Urinary bladder (tissue), 4 donors: Measurements from ENCODE around the gene ARR3. TPM values are rescaled to one million over a fixed set of nuclear protein-coding genes. Genes with fewer than 3 reads are reported as not detected.
A peak's percentile ranks its signal among the peaks of the same experiment; 100 is the strongest.
"Not testable (repeated sequence)": the region's sequence is repeated elsewhere in the genome, so short reads cannot be mapped to it uniquely, and the experiment has no call there.

ENCODE experiments used
- DNase-seq: peaks from one replicate; pipeline ENCODE4 v3.0.0-alpha.2; 2015; ENCODE audit errors: extremely low spot score
- H3K27ac ChIP-seq: one replicate; pipeline ENCODE4 v1.5.1; 2013; ENCODE audit warnings: low read depth, mild to moderate bottlenecking, moderate library complexity
- H3K36me3 ChIP-seq: one replicate; pipeline ENCODE4 v1.6.1; 2013; ENCODE audit warnings: mild to moderate bottlenecking, moderate library complexity; ENCODE audit not compliant: insufficient read depth
- H3K4me1 ChIP-seq: one replicate; pipeline ENCODE4 v1.6.1; 2013; ENCODE audit warnings: mild to moderate bottlenecking, moderate library complexity; ENCODE audit not compliant: insufficient read depth
- H3K4me3 ChIP-seq: one replicate; pipeline ENCODE4 v1.5.1; 2013; ENCODE audit warnings: low read depth, low read length
- WGBS: extraction: QIAGEN DNeasy Blood & Tissue Kit; methylation state at CpG from one replicate; pipeline ENCODE4 v1.1.7; 2013; 5-methylcytosine and 5-hydroxymethylcytosine counted together
- polyA plus RNA-seq: library from polyadenylated mRNA; stranded (reverse); fragments of 200-250 nt; gene quantifications from one replicate; pipeline ENCODE4 v1.2.3, GENCODE V29; 2013
- total RNA-seq: library from RNA; depleted of rRNA; stranded (reverse); fragments of >200 nt; gene quantifications from one replicate; pipeline ENCODE4 v1.2.3, GENCODE V29; 2014
- donor health status: healthy with polysubstance abuse.
- donor health status: healthy.

ARR3 gene
- total and polyA plus RNA-seq, 2 donors, result not detected

GRCh38 chrX:70254909-70255308, 13.2 kb upstream of the ARR3 start:
- no peaks in the 10 kb centered on the region for H3K4me1 ChIP-seq
- WGBS, result 80% methylated on average over 3 of the region's 3 CpGs
- peaks cover 2% of the 10 kb centered on the region for H3K36me3 ChIP-seq
- no peak overlapping the region for H3K4me3 ChIP-seq
- no peak overlapping the region for H3K27ac ChIP-seq
- DNase-seq, result no peak

- Histone ChIP-seq H3K4me3 (no peak overlapping the region), H3K27ac (no peak overlapping the region), H3K4me1 (no peaks in the 10 kb centered on the region), H3K36me3 (peaks cover 2% of the 10 kb centered on the region)
- no peak for DNase-seq
- WGBS, result 34% methylated on average over 2 of the region's 2 CpGs
Observed at GRCh38 chrX:70255452-70255851, 12.7 kb upstream of the ARR3 start.

GRCh38 chrX:70257423-70258288, 10.5 kb upstream of the ARR3 start:
- H3K27ac ChIP-seq, result no peak overlapping the region
- WGBS, result 83% methylated on average over 5 of the region's 5 CpGs
- peaks cover 2% of the 10 kb centered on the region for H3K36me3 ChIP-seq

GRCh38 chrX:70260104-70260503, 8.0 kb upstream of the ARR3 start, which contains the start of gene P2RY4:
Gene P2RY4 (minus strand): TSS chrX:70260204. CDS start chrX:70259624, 580 bp downstream.
- H3K4me1 ChIP-seq, result no peaks in the 10 kb centered on the region
- no peak within 1 kb of the TSS for H3K27ac ChIP-seq
- peaks cover 2% of the 10 kb centered on the region for H3K36me3 ChIP-seq
- 68% methylated on average over 4 of the region's 4 CpGs for WGBS
- no peak within 1 kb of the TSS for H3K4me3 ChIP-seq
- no peak for DNase-seq

More at GRCh38 chrX:70257423-70258288, 10.5 kb upstream of the ARR3 start:
- no peaks in the 10 kb centered on the region for H3K4me1 ChIP-seq
- no peak overlapping the region for H3K4me3 ChIP-seq
- no peak for DNase-seq

- no peak overlapping the region for H3K4me3 ChIP-seq
- no peaks in the 10 kb centered on the region for H3K4me1 ChIP-seq
- no peak for DNase-seq
- H3K27ac ChIP-seq, result no peak overlapping the region
- 19% methylated on average over 7 of the region's 7 CpGs for WGBS
- H3K36me3 ChIP-seq, result peaks cover 2% of the 10 kb centered on the region
Observed at GRCh38 chrX:70262952-70263567, 5.1 kb upstream of the ARR3 start.

GRCh38 chrX:70264784-70265183, 3.4 kb upstream of the ARR3 start:
- no peak overlapping the region for H3K27ac ChIP-seq
- H3K4me1 ChIP-seq, result no peaks in the 10 kb centered on the region
- 25% methylated on average over 3 of the region's 3 CpGs for WGBS
- DNase-seq, result no peak
- H3K36me3 ChIP-seq, result no peaks in the 10 kb centered on the region
- no peak overlapping the region for H3K4me3 ChIP-seq

GRCh38 chrX:70274029-70274428, 5.9 kb downstream of the ARR3 start:
- H3K4me1 ChIP-seq, H3K4me3 ChIP-seq, H3K36me3 ChIP-seq, H3K27ac ChIP-seq, DNase-seq: not testable (repeated sequence)
- WGBS, result 82% methylated on average over 7 of the region's 7 CpGs

- Histone ChIP-seq H3K4me1 (no peaks in the 10 kb centered on the region), H3K4me3 (no peak overlapping the region), H3K27ac (no peak overlapping the region), H3K36me3 (no peaks in the 10 kb centered on the region)
- no peak for DNase-seq
- 89% methylated on average over 3 of the region's 3 CpGs for WGBS
Observed at GRCh38 chrX:70279081-70279480, 10.9 kb downstream of the ARR3 start.

- Histone ChIP-seq H3K4me1 (no peaks in the 10 kb centered on the region), H3K36me3 (peaks cover 2% of the 10 kb centered on the region), H3K27ac (no peak overlapping the region), H3K4me3 (no peak overlapping the region)
- DNase-seq, result no peak
- 88% methylated on average over 3 of the region's 3 CpGs for WGBS
Observed at GRCh38 chrX:70280573-70280972, 12.4 kb downstream of the ARR3 start.

GRCh38 chrX:70281951-70282350, 13.8 kb downstream of the ARR3 start, which contains the start of gene RAB41:
Gene RAB41 (plus strand): TSS chrX:70282172. CDS start chrX:70282218, 46 bp downstream.
- Histone ChIP-seq H3K4me1 (no peaks in the 10 kb centered on the region), H3K27ac (no peak within 1 kb of the TSS), H3K4me3 (no peak within 1 kb of the TSS), H3K36me3 (peaks cover 5% of the 10 kb centered on the region)
- WGBS, result 96% methylated on average over 21 of the region's 21 CpGs
- DNase-seq, result no peak

- Histone ChIP-seq H3K4me1 (no peaks in the 10 kb centered on the region), H3K27ac (peak overlapping the region; percentile 67), H3K4me3 (peak overlapping the region; percentile 41), H3K36me3 (peaks cover 5% of the 10 kb centered on the region)
- WGBS, result 27% methylated on average over 11 of the region's 11 CpGs
- no peak for DNase-seq
Observed at GRCh38 chrX:70289168-70289792, 21.1 kb downstream of the ARR3 start.

GRCh38 chrX:70289793-70290770, 21.9 kb downstream of the ARR3 start, which contains the start of the genes KIF4A and PDZD11:
Gene KIF4A (plus strand): TSS chrX:70290104. CDS start chrX:70290459, 355 bp downstream.
Gene PDZD11 (minus strand): TSS chrX:70289927. CDS start chrX:70289341, 586 bp downstream.
- no peaks in the 10 kb centered on the region for H3K4me1 ChIP-seq
- DNase-seq, result peak; percentile 54
- under 1% methylated on average over 62 of the region's 62 CpGs for WGBS

More at GRCh38 chrX:70289793-70290770, 21.9 kb downstream of the ARR3 start, which contains the start of the genes KIF4A and PDZD11:
- peak within 1 kb of the TSS; percentile 41 for H3K4me3 ChIP-seq
- H3K27ac ChIP-seq, result peak within 1 kb of the TSS; percentile 67
- H3K36me3 ChIP-seq, result peaks cover 5% of the 10 kb centered on the region
